ENCODE data around the gene MICALL2. TPM values are rescaled to one million over a fixed set of nuclear protein-coding genes. Genes with fewer than 3 reads are reported as not detected.

Gene MICALL2
- polyA plus RNA-seq, 2 of the 4 experiments (the other 2 are of a cell fraction) = 6.1 to 20.6 TPM

DNA sequence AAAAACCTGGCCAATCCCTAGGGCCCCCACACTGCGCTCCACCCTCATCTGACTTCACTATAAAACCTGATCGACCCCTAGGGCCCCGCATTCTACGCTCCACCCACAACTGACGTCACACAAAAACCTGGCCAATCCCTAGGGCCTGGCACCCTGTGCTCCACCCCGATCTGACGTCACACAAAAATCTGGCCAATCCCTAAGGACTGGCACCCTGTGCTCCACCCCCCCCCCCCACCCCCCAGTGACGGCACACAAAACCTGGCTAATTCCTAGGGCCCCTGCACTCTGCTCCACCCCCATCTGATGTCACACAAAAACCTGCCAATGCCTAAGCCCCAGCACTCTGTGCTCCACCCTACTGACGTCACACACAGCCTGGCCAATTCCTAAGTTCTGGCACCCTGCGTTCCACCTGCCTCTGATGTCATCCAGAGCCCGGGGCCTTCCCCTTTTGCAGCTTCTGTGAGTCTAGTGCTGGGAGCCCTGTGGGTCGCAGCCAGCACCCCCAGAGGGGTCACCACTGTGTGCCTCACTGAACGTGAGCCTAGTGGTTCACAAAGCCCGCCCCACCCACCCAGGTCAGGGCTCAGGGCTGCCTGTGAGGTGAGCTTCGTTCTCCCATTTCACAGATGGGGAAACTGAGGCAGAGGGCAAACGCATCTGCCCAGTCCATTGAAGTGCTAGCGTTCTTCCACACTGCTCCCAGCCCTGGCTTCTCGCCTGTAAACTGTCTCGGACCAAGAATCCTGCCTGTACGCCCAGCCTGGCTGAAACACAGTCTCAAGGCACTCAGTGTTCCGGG is 40.6 kb downstream of the MICALL2 start:
- Histone ChIP-seq H3K4me1 (no peaks in the 10 kb centered on the region), H3K27ac (no peak overlapping the region), H3K9me3 (no peaks in the 10 kb centered on the region), H3K4me3 (no peak overlapping the region), H3K4me2 (no peak overlapping the region)
- no peak for FAIRE-seq
- ChIA-PET CTCF (interaction anchor here (1.2 to 4.8 kb wide), 5 partner anchors 7 to 225 kb away, joined by 3 to 28 read pairs (median 3); no protein-coding TSS in a partner anchor), POLR2A (no interaction called here)
- WGBS (ENCODE audit: missing lambda C conversion rate) = 48% methylated on average over 18 of the region's 21 CpGs
- TF ChIP-seq JUN (IDR thresholded peaks at IDR 0.05) (no peak), RAD21 (conservative IDR thresholded peaks at IDR 0.05 in 1 of 2, IDR thresholded peaks at IDR 0.05 in 1 of 2) (no peak), CHD2 (IDR thresholded peaks at IDR 0.05; ENCODE audit: low read length, partially characterized antibody) (no peak), NPAS2 (CRISPR knock-in tag; IDR thresholded peaks at IDR 0.05; ENCODE audit: borderline replicate concordance) (no peak)
- peak; percentile 52 to 77 for DNase-seq (ENCODE audit: low read depth in 1 of 2, low spot score in 1 of 2)
- ATAC-seq = peak; percentile 28 to 52; a peak in 5 of 6 replicates

DNA sequence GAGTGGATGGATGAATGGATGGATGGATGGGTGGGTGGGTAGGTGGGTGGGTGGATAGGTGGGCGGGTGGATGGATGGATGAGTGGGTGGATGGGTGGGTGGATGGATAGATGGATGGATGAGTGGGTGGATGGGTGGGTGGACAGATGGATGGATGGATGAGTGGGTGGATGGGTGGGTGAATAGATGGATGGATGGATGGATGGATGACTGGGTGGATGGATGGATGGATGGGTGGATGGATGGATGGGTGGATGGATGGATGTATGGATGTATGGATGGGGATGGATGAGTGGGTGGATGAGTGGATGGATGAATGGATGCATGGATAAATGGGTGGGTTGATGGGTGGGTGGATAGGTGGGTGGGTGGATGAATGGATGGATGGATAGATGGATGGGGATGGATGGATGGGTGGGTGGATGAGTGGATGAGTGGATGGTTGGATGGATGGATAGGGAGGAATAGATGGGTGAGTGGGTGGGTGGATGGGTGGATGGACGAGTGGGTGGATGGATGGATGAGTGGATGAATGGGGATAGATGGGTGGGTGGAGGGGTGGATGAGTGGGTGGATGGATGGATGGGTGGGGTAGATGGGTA is 43.8 kb downstream of the MICALL2 start:
- Histone ChIP-seq H3K4me3 (no peak overlapping the region), H3K27ac (no peak overlapping the region), H3K4me1 (no peaks in the 10 kb centered on the region), H3K4me2 (no peak overlapping the region), H3K9me3 (no peaks in the 10 kb centered on the region)
- CTCF ChIA-PET = no interaction called here
- no peak for ATAC-seq
- TF ChIP-seq MAZ (IDR thresholded peaks at IDR 0.05; ENCODE audit: borderline replicate concordance, low read depth, low read length) (no peak), HOXA7 (CRISPR knock-in tag; IDR thresholded peaks at IDR 0.05) (no peak), NPAS2 (CRISPR knock-in tag; IDR thresholded peaks at IDR 0.05; ENCODE audit: borderline replicate concordance) (no peak), CHD4 (IDR thresholded peaks at IDR 0.05; ENCODE audit: borderline replicate concordance) (no peak), RCOR1 (IDR thresholded peaks at IDR 0.05; ENCODE audit: low read depth, low read length) (no peak), HOXB13 (CRISPR knock-in tag; IDR thresholded peaks at IDR 0.05; ENCODE audit: low read depth) (no peak), ZC3H11A (IDR thresholded peaks at IDR 0.05) (no peak), POLR2A (IDR thresholded peaks at IDR 0.05; ENCODE audit: low read length) (no peak), RNF2 (IDR thresholded peaks at IDR 0.05; ENCODE audit: borderline replicate concordance, low read depth) (no peak)
- no peak for DNase-seq (ENCODE audit: low read depth in 1 of 2, low spot score in 1 of 2)
- FAIRE-seq = no peak
- POLR2A ChIA-PET = no interaction called here
- WGBS (ENCODE audit: missing lambda C conversion rate) = 0% methylated on average over 1 of the region's 2 CpGs

DNA sequence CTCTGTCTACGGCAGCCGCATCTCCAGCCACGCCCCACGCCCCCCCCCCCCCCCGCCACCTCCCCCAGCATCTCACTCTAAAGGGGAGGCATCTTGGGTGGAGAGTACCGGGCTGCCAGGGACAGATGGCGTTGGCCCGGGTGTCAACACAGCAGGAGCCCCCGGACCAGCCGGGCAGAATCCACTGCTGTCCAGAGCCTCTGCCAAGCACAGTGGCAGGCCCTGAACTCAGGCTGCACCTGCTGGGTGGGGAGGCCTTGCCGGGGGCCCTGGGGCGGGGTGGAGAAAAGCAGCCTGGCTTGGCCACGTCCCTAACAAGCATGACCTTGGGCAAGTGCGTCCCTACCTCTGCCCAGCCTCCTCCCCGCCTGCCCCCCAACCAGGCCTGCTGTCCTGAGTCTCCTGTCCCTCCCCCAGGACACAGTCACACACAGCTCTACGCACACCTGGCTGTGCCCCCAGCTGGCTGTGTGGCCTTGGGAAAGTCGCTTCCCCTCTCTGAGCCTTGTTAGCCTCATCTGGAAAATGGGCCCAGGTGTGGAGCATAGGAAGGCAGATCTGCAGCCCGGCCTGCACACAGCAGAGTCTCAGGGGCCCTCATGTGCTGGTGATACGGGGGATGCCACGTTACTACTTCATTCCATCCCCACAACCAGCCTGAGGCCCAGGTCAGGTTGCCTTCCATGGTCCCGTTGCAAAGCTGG is 45.2 kb downstream of the MICALL2 start:
- Histone ChIP-seq H3K4me2 (no peak overlapping the region), H3K4me3 (no peak overlapping the region), H3K4me1 (no peaks in the 10 kb centered on the region), H3K27ac (no peak overlapping the region), H3K9me3 (no peaks in the 10 kb centered on the region)
- DNase-seq (ENCODE audit: low read depth in 1 of 2, low spot score in 1 of 2) (no peak), ATAC-seq (no peak), FAIRE-seq (no peak)
- ChIA-PET POLR2A (no interaction called here), CTCF (interaction anchor here (1.0 to 16.1 kb wide), 9 partner anchors 11 to 221 kb away, joined by 4 to 218 read pairs (median 7); no protein-coding TSS in a partner anchor)
- TF ChIP-seq EHMT2 (IDR thresholded peaks at IDR 0.05; ENCODE audit: low read depth) (no peak), NFE2L2 (conservative IDR thresholded peaks at IDR 0.05; ENCODE audit: low read length) (no peak), CTCF (IDR thresholded peaks at IDR 0.05) (no peak), RNF2 (IDR thresholded peaks at IDR 0.05; ENCODE audit: borderline replicate concordance, low read depth) (no peak), ESRRA (IDR thresholded peaks at IDR 0.05; ENCODE audit: borderline replicate concordance, low read length) (no peak), ELK1 (IDR thresholded peaks at IDR 0.05; ENCODE audit: low read depth, low read length) (no peak)
- TF ChIP-seq, protein P1, sequence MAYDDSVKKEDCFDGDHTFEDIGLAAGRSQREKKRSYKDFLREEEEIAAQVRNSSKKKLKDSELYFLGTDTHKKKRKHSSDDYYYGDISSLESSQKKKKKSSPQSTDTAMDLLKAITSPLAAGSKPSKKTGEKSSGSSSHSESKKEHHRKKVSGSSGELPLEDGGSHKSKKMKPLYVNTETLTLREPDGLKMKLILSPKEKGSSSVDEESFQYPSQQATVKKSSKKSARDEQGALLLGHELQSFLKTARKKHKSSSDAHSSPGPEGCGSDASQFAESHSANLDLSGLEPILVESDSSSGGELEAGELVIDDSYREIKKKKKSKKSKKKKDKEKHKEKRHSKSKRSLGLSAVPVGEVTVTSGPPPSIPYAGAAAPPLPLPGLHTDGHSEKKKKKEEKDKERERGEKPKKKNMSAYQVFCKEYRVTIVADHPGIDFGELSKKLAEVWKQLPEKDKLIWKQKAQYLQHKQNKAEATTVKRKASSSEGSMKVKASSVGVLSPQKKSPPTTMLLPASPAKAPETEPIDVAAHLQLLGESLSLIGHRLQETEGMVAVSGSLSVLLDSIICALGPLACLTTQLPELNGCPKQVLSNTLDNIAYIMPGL (CRISPR knock-in tag; IDR thresholded peaks at IDR 0.05; ENCODE audit: borderline replicate concordance) = no peak
- TF ChIP-seq, protein P2, sequence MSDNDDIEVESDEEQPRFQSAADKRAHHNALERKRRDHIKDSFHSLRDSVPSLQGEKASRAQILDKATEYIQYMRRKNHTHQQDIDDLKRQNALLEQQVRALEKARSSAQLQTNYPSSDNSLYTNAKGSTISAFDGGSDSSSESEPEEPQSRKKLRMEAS (IDR thresholded peaks at IDR 0.05) = no peak
- 34% methylated on average over 10 of the region's 21 CpGs for WGBS (ENCODE audit: missing lambda C conversion rate)

Data from A549 (cell line).